MM.1S (cell line): ENCODE results near the gene TRAPPC8.

Source experiments
- DNase-seq: peaks from one replicate; pipeline ENCODE4 v3.0.0-alpha.2; 2015
- H2AFZ ChIP-seq: fragments of 300-600 bp; sonication (generic); 2 replicates; pipeline ENCODE4 v1.6.0; 2016; ENCODE audit warnings: antibody characterized with exemption, low read length
- H3F3A ChIP-seq: fragments of 300-600 bp; sonication (generic); 2 replicates; pipeline ENCODE4 v1.6.1; 2016; ENCODE audit warnings: mild to moderate bottlenecking, antibody characterized with exemption, low read length, moderate library complexity, mixed read lengths; ENCODE audit not compliant: insufficient read depth
- H3K27ac ChIP-seq: fragments of 300-600 bp; sonication (generic); 2 replicates; pipeline ENCODE4 v1.5.1; 2016; ENCODE audit warnings: mild to moderate bottlenecking, low read length
- H3K27me3 ChIP-seq: fragments of 300-600 bp; sonication (generic); replicated peaks from 2 replicates; pipeline ENCODE4 v1.6.0; 2016; ENCODE audit warnings: low read length; ENCODE audit not compliant: insufficient read depth
- H3K36me3 ChIP-seq: fragments of 300-600 bp; sonication (generic); replicated peaks from 2 replicates; pipeline ENCODE4 v1.6.1; 2016; ENCODE audit warnings: mild to moderate bottlenecking, low read length, mixed read lengths; ENCODE audit not compliant: insufficient read depth
- H3K4me1 ChIP-seq: fragments of 300-600 bp; sonication (generic); 2 replicates; pipeline ENCODE4 v1.6.1; 2016; ENCODE audit warnings: low read length, mixed read lengths
- H3K4me2 ChIP-seq: fragments of 300-600 bp; sonication (generic); 2 replicates; pipeline ENCODE4 v1.6.0; 2016; ENCODE audit warnings: low read depth, low read length
- H3K4me3 ChIP-seq: fragments of 300-600 bp; sonication (generic); 2 replicates; pipeline ENCODE4 v1.5.1; 2016; ENCODE audit warnings: low read length, mixed read lengths
- H3K79me2 ChIP-seq: fragments of 300-600 bp; sonication (generic); 2 replicates; pipeline ENCODE4 v1.6.1; 2016; ENCODE audit warnings: mixed run types, low read length, mixed read lengths
- H3K9ac ChIP-seq: fragments of 300-600 bp; sonication (generic); 2 replicates; pipeline ENCODE4 v1.6.1; 2016; ENCODE audit warnings: low read length, mixed read lengths
- H3K9me2 ChIP-seq: fragments of 300-600 bp; sonication (generic); replicated peaks from 2 replicates; pipeline ENCODE4 v1.6.1; 2016; ENCODE audit warnings: mild to moderate bottlenecking, low read length, mixed read lengths; ENCODE audit not compliant: insufficient read depth
- H3K9me3 ChIP-seq: fragments of 300-600 bp; sonication (generic); replicated peaks from 2 replicates; pipeline ENCODE4 v1.6.1; 2016; ENCODE audit warnings: mild to moderate bottlenecking, low read length, mixed read lengths; ENCODE audit not compliant: insufficient read depth
- H4K20me1 ChIP-seq: fragments of 300-600 bp; sonication (generic); 2 replicates; pipeline ENCODE4 v1.6.1; 2016; ENCODE audit warnings: mild to moderate bottlenecking, low read length, moderate library complexity, mixed read lengths; ENCODE audit not compliant: insufficient read depth
- EZH2 ChIP-seq: fragments of 300-600 bp; sonication (generic); optimal IDR thresholded peaks from 2 replicates; pipeline ENCODE3; 2017; ENCODE audit warnings: low read depth, mild to moderate bottlenecking, antibody characterized with exemption, low read length, mixed read lengths
- EZH2phosphoT487 ChIP-seq: fragments of 300-600 bp; sonication (generic); IDR thresholded peaks from 2 replicates; pipeline ENCODE4 v1.6.1; 2018; ENCODE audit warnings: antibody characterized with exemption, low read length
- TF ChIP-seq, protein P1 (sequence below): fragments of 300-600 bp; sonication (generic); IDR thresholded peaks from 2 replicates; pipeline ENCODE4 v1.5.1; 2016; ENCODE audit warnings: antibody characterized with exemption, low read length, mixed read lengths

The TRAPPC8 gene

DNA sequence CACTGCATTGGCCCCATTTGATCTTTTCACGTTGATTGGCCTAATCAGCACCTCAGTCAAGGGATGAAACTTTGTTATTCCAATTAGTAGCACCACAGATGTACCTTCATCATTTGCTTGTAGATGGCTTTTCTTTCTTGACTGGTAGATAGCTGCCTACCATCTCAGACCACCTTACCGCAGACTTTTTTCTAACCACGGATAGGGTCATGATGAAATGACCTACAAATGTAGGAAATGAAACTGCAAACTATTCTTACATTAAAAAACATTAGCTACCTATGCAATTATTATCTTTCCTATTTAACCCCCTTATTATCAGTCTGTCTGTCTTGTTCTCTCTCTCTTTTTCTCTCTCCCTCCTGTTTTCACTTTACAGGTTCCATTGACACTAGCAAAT is 159.9 kb downstream of the TRAPPC8 start:
- H3K4me3 ChIP-seq, result no peak overlapping the region
- no peaks in the 10 kb centered on the region for H3K27me3 ChIP-seq
- no peaks in the 10 kb centered on the region for H3K9me2 ChIP-seq
- H3F3A ChIP-seq, result no peaks in the 10 kb centered on the region
- no peak overlapping the region for H3K4me2 ChIP-seq
- no peaks in the 10 kb centered on the region for H3K36me3 ChIP-seq
- no peaks in the 10 kb centered on the region for H3K4me1 ChIP-seq
- no peak for TF ChIP-seq EZH2
- TF ChIP-seq, protein P1, sequence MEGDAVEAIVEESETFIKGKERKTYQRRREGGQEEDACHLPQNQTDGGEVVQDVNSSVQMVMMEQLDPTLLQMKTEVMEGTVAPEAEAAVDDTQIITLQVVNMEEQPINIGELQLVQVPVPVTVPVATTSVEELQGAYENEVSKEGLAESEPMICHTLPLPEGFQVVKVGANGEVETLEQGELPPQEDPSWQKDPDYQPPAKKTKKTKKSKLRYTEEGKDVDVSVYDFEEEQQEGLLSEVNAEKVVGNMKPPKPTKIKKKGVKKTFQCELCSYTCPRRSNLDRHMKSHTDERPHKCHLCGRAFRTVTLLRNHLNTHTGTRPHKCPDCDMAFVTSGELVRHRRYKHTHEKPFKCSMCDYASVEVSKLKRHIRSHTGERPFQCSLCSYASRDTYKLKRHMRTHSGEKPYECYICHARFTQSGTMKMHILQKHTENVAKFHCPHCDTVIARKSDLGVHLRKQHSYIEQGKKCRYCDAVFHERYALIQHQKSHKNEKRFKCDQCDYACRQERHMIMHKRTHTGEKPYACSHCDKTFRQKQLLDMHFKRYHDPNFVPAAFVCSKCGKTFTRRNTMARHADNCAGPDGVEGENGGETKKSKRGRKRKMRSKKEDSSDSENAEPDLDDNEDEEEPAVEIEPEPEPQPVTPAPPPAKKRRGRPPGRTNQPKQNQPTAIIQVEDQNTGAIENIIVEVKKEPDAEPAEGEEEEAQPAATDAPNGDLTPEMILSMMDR, result no peak
- no peak for TF ChIP-seq EZH2phosphoT487
- DNase-seq, result no peak
- H4K20me1 ChIP-seq, result no peaks in the 10 kb centered on the region
- no peaks in the 10 kb centered on the region for H3K79me2 ChIP-seq
- no peak overlapping the region for H2AFZ ChIP-seq
- no peak overlapping the region for H3K9ac ChIP-seq
- H3K27ac ChIP-seq, result no peak overlapping the region
- H3K9me3 ChIP-seq, result no peaks in the 10 kb centered on the region
